SK-N-SH (cell line): ENCODE measurements around the gene BRMS1. TPM values are rescaled to one million over a fixed set of nuclear protein-coding genes. Genes with fewer than 3 reads are reported as not detected.

Experiments
- CTCF ChIA-PET: fragments of 300-600, 350-600 bp; formaldehyde crosslinking; extraction: SDS; loops from one replicate; lab custom pipeline; 2021; lab: Yijun Ruan, JAX
- POLR2A ChIA-PET: fragments of 350-600 bp; sonication (Branson Sonifier 250); formaldehyde crosslinking; extraction: SDS; loops from one replicate; lab custom pipeline; 2020; ENCODE audit warnings: antibody characterized with exemption, inconsistent platforms; lab: Yijun Ruan, JAX
- DNase-seq: peaks from one replicate; pipeline ENCODE4 v3.0.0; 2012
- H2AFZ ChIP-seq: fragments of 200-600 bp; sonication (generic); 2 replicates; pipeline ENCODE4 v1.8.1; 2016; ENCODE audit warnings: antibody characterized with exemption, mild to moderate bottlenecking, low read depth
- H3F3A ChIP-seq: fragments of 200-600 bp; sonication (generic); replicated peaks from 2 replicates; pipeline ENCODE3; 2016; ENCODE audit warnings: antibody characterized with exemption, mild to moderate bottlenecking; ENCODE audit not compliant: insufficient read depth
- H3K27ac ChIP-seq, 2 experiments: fragments of 200-500 bp in 1 of 2; fragments of 200-600 bp in 1 of 2; sonication (Bioruptor generic) in 1 of 2; sonication (generic), shearing (Covaris generic) in 1 of 2; 2 replicates each; pipeline versions ENCODE4 v1.5.1 to v1.6.1; 2014 to 2016; ENCODE audit warnings: low read depth in 2 of 2, inconsistent platforms in 1 of 2, low read length in 1 of 2, mild to moderate bottlenecking in 1 of 2, mixed read lengths in 1 of 2
- H3K27me3 ChIP-seq: fragments of 200-600 bp; sonication (generic), shearing (Covaris generic); 2 replicates; pipeline ENCODE4 v1.6.1; 2016; ENCODE audit warnings: mixed run types; ENCODE audit not compliant: insufficient read depth
- H3K36me3 ChIP-seq, 2 experiments: fragments of 200-500 bp in 1 of 2; fragments of 200-600 bp in 1 of 2; sonication (Bioruptor generic) in 1 of 2; sonication (generic) in 1 of 2; replicated peaks in 1 of 2; 2 replicates each; pipeline versions ENCODE3 to v1.5.1; 2014 to 2016; ENCODE audit warnings: low read length in 1 of 2, mild to moderate bottlenecking in 1 of 2; ENCODE audit not compliant: insufficient read depth in 2 of 2, control insufficient read depth in 1 of 2
- H3K4me1 ChIP-seq, 2 experiments: fragments of 200-500 bp in 1 of 2; fragments of 200-600 bp in 1 of 2; sonication (Bioruptor generic) in 1 of 2; sonication (generic), shearing (Covaris generic) in 1 of 2; 2 replicates each; pipeline versions ENCODE4 v1.5.1 to v1.6.1; 2014 to 2016; ENCODE audit warnings: low read depth in 1 of 2, low read length in 1 of 2, mixed run types in 1 of 2; ENCODE audit not compliant: insufficient read depth in 2 of 2, control insufficient read depth in 1 of 2
- H3K4me2 ChIP-seq: fragments of 200-600 bp; sonication (generic), shearing (Covaris generic); 2 replicates; pipeline ENCODE4 v1.6.1; 2017; ENCODE audit warnings: mixed run types
- H3K4me3 ChIP-seq, 2 experiments: fragments of 200-500 bp in 1 of 2; fragments of 200-600 bp in 1 of 2; sonication (Bioruptor generic) in 1 of 2; sonication (generic), shearing (Covaris generic) in 1 of 2; 2 replicates each; pipeline versions ENCODE4 v1.5.1 to v1.8.1; 2014 to 2016; ENCODE audit warnings: low read depth in 2 of 2, inconsistent platforms in 1 of 2, low read length in 1 of 2, mild to moderate bottlenecking in 1 of 2, mixed read lengths in 1 of 2, moderate library complexity in 1 of 2
- H3K79me2 ChIP-seq: fragments of 200-600 bp; sonication (generic); 2 replicates; pipeline ENCODE4 v1.8.1; 2017; ENCODE audit warnings: mild to moderate bottlenecking; ENCODE audit not compliant: insufficient read depth
- H3K9ac ChIP-seq: fragments of 200-600 bp; sonication (generic); 2 replicates; pipeline ENCODE4 v1.6.1; 2017; ENCODE audit warnings: mixed run types
- H3K9me2 ChIP-seq: fragments of 200-600 bp; sonication (generic); 2 replicates; pipeline ENCODE4 v1.6.1; 2017; ENCODE audit warnings: mixed run types
- H3K9me3 ChIP-seq: fragments of 200-600 bp; sonication (generic); 2 replicates; pipeline ENCODE4 v1.6.1; 2017; ENCODE audit warnings: mixed run types, mild to moderate bottlenecking, moderate library complexity
- H4K20me1 ChIP-seq: fragments of 200-600 bp; sonication (generic); 2 replicates; pipeline ENCODE4 v1.6.1; 2017; ENCODE audit warnings: mild to moderate bottlenecking, mixed run types; ENCODE audit not compliant: insufficient read depth
- CTCF ChIP-seq: fragments of 200-600 bp; sonication (generic); IDR thresholded peaks from 2 replicates; pipeline ENCODE4 v1.6.1; 2017; ENCODE audit warnings: antibody characterized with exemption, mild to moderate bottlenecking, moderate library complexity
- EP300 ChIP-seq, 2 experiments: IDR thresholded peaks; 2 replicates each; pipeline versions ENCODE4 v1.4.0 to v1.6.1; 2012; ENCODE audit warnings: borderline replicate concordance in 1 of 2, low read depth in 1 of 2, low read length in 1 of 2
- EZH2phosphoT487 ChIP-seq: fragments of 200-600 bp; sonication (generic); IDR thresholded peaks from 2 replicates; pipeline ENCODE4 v1.6.1; 2017; ENCODE audit warnings: low read depth, mixed run types, mild to moderate bottlenecking, antibody characterized with exemption, moderate library complexity, borderline replicate concordance
- FOSL2 ChIP-seq: IDR thresholded peaks from 2 replicates; pipeline ENCODE4 v1.4.0; 2012; ENCODE audit warnings: low read depth, mild to moderate bottlenecking, moderate library complexity, borderline replicate concordance
- FOXJ3 ChIP-seq: sonication (generic); formaldehyde crosslinking; IDR thresholded peaks from 2 replicates; pipeline ENCODE4 v1.5.1; 2020; ENCODE audit warnings: mild to moderate bottlenecking, missing genetic modification reagents
- FOXM1 ChIP-seq: IDR thresholded peaks from 2 replicates; pipeline ENCODE4 v1.4.0; 2012; ENCODE audit warnings: low read depth, mild to moderate bottlenecking
- GATA2 ChIP-seq: sonication (generic); formaldehyde crosslinking; IDR thresholded peaks from 2 replicates; pipeline ENCODE4 v1.5.0; 2020; ENCODE audit warnings: mild to moderate bottlenecking, missing genetic modification reagents
- MAX ChIP-seq: IDR thresholded peaks from 2 replicates; pipeline ENCODE4 v1.4.0; 2012; ENCODE audit warnings: low read depth
- MXI1 ChIP-seq: IDR thresholded peaks from 2 replicates; pipeline ENCODE4 v1.6.1; 2012; ENCODE audit warnings: mild to moderate bottlenecking, low read depth, low read length, improper control_type of control experiment
- NRF1 ChIP-seq: IDR thresholded peaks from 2 replicates; pipeline ENCODE4 v1.6.1; 2012; ENCODE audit warnings: low read depth, mild to moderate bottlenecking, low read length
- POLR2AphosphoS5 ChIP-seq: IDR thresholded peaks from 2 replicates; pipeline ENCODE4 v1.6.1; 2012; ENCODE audit warnings: low read depth, low read length
- RAD21 ChIP-seq: IDR thresholded peaks from 2 replicates; pipeline ENCODE4 v1.6.1; 2012; ENCODE audit warnings: mild to moderate bottlenecking, low read length
- RCOR1 ChIP-seq: fragments of 150-350 bp; IDR thresholded peaks from 2 replicates; pipeline ENCODE4 v1.6.1; 2017; ENCODE audit warnings: antibody characterized with exemption, low read length
- REST ChIP-seq: IDR thresholded peaks from 2 replicates; pipeline ENCODE4 v1.6.1; 2012; ENCODE audit warnings: mild to moderate bottlenecking, low read depth, low read length, moderate library complexity
- RFX5 ChIP-seq: IDR thresholded peaks from 2 replicates; pipeline ENCODE4 v1.6.1; 2012; ENCODE audit warnings: mild to moderate bottlenecking, improper control_type of control experiment, low read length
- SIN3A ChIP-seq: IDR thresholded peaks from 2 replicates; pipeline ENCODE4 v1.6.1; 2012; ENCODE audit warnings: low read depth, mild to moderate bottlenecking, low read length, moderate library complexity, borderline replicate concordance
- SMC3 ChIP-seq: IDR thresholded peaks from 2 replicates; pipeline ENCODE4 v1.6.1; 2012; ENCODE audit warnings: low read depth, low read length, improper control_type of control experiment
- TEAD4 ChIP-seq: IDR thresholded peaks from 2 replicates; pipeline ENCODE4 v1.4.0; 2012; ENCODE audit warnings: mild to moderate bottlenecking, borderline replicate concordance; ENCODE audit not compliant: insufficient read depth
- WGBS: methylation state at CpG from one replicate; pipeline ENCODE4 v1.1.6; 2017; ENCODE audit warnings: low lambda C conversion rate; 5-methylcytosine and 5-hydroxymethylcytosine counted together
- polyA plus RNA-seq, 3 experiments: library from polyadenylated mRNA; depleted of rRNA; stranded (reverse); fragments of >200 nt; gene quantifications; 2 replicates each; pipeline ENCODE4 v1.2.3, GENCODE V29; 2012

Gene BRMS1
- polyA plus RNA-seq, 1 of the 3 experiments (the other 2 are of a cell fraction), result 70.0 TPM

GRCh38 chr11:66312549-66313320, 32.2 kb downstream of the BRMS1 start (continued):
- peak; percentile 20; the same call in 1 of the 2 replicates for TF ChIP-seq RCOR1
- TF ChIP-seq REST, result peak; percentile 2; the same call in 1 of the 2 replicates
- TF ChIP-seq EZH2phosphoT487, result no peak
- TF ChIP-seq TEAD4, result no peak
- peak; percentile 67; the same call in 1 of the 2 replicates for TF ChIP-seq FOXJ3
- TF ChIP-seq SIN3A, result peak; percentile 85
- no peak for TF ChIP-seq FOXM1
- no peak for TF ChIP-seq SMC3

GRCh38 chr11:66311965-66312548, 32.8 kb downstream of the BRMS1 start:
- no peaks in the 10 kb centered on the region for H3K27me3 ChIP-seq
- peaks cover 15% of the 10 kb centered on the region for H3F3A ChIP-seq
- CTCF ChIA-PET, result interaction anchor here (0.6 to 12.4 kb wide), 35 partner anchors 10 to 426 kb away, joined by 3 to 280 read pairs (median 4); partner anchors contain the start of genes B4GAT1, BRMS1, CNIH2 and DPP3
- peak overlapping the region; percentile 94 to 96 for H3K27ac ChIP-seq
- H3K79me2 ChIP-seq, result no peaks in the 10 kb centered on the region
- H3K4me2 ChIP-seq, result peak overlapping the region; percentile 81
- WGBS, result 0% methylated on average over 18 of the region's 44 CpGs
- no peaks in the 10 kb centered on the region for H3K36me3 ChIP-seq
- H3K9me2 ChIP-seq, result no peaks in the 10 kb centered on the region
- peak overlapping the region; percentile 59 to 70 for H3K4me3 ChIP-seq
- POLR2A ChIA-PET, result interaction anchor here (0.6 to 3.1 kb wide), 17 partner anchors 10 to 194 kb away, joined by 3 to 33 read pairs (median 4); partner anchors contain the start of genes B4GAT1, BRMS1, RAB1B and RIN1
- H3K9me3 ChIP-seq, result no peaks in the 10 kb centered on the region
- no peaks in the 10 kb centered on the region for H4K20me1 ChIP-seq
- H3K4me1 ChIP-seq, result peaks cover 11 to 49% of the 10 kb centered on the region in 2 experiments; a peak in 2 of 4 replicates
- H3K9ac ChIP-seq, result peak overlapping the region; percentile 68
- DNase-seq, result peak; percentile 88
- peak; percentile 96 for TF ChIP-seq SMC3
- TF ChIP-seq MAX, result peak; percentile 57; the same call in 1 of the 2 replicates
- peak; percentile 52 for TF ChIP-seq MXI1
- 0 out of 2 replicates have a peak, but pooled peaks have one; percentile 21 for TF ChIP-seq POLR2AphosphoS5
- peak; percentile 26; the same call in 1 of the 2 replicates for TF ChIP-seq NRF1
- no peak for TF ChIP-seq EP300 (IDR thresholded peaks at IDR 0.05; ENCODE audit: borderline replicate concordance in 1 of 2, low read depth in 1 of 2, low read length in 1 of 2)
- no peak for TF ChIP-seq RFX5
- 0 out of 2 replicates have a peak, but pooled peaks have one; percentile 5 for TF ChIP-seq REST
- peak; percentile 37; the same call in 1 of the 2 replicates for TF ChIP-seq GATA2 (CRISPR knock-in tag)
- no peak for TF ChIP-seq FOSL2
- peak; percentile 98 for TF ChIP-seq CTCF
- peak; percentile 97 for TF ChIP-seq RAD21
- peak overlapping the region; percentile 88 for H2AFZ ChIP-seq
